Hindlimb muscle (tissue), 1 donor: Measurements from ENCODE around the gene PLAGL1. TPM values are rescaled to one million over a fixed set of nuclear protein-coding genes. Genes with fewer than 3 reads are reported as not detected.

Source experiments
- DNase-seq: peaks from one replicate; pipeline ENCODE4 v3.0.0-alpha.2; 2013
- polyA plus RNA-seq: library from polyadenylated mRNA; unstranded; fragments of 120-200 nt; gene quantifications from one replicate; pipeline ENCODE4 v1.2.1, GENCODE V29; 2013; ENCODE audit not compliant: insufficient read length

Gene PLAGL1
- polyA plus RNA-seq, 1 donor, result 285 TPM

GRCh38 chr6:143965503-143966171, 42.4 kb downstream of the PLAGL1 start:
- DNase-seq, result no peak

GRCh38 chr6:143964674-143965081, 43.4 kb downstream of the PLAGL1 start:
- no peak for DNase-seq

GRCh38 chr6:143963158-143963919, 44.7 kb downstream of the PLAGL1 start:
- DNase-seq, result no peak

- DNase-seq, result peak; percentile 68
These were observed 45.9 kb downstream of the PLAGL1 start for GRCh38 chr6:143961886-143962878.

GRCh38 chr6:143961066-143961465, 47.0 kb downstream of the PLAGL1 start:
- DNase-seq, result no peak

- DNase-seq, result no peak
These were observed 48.1 kb downstream of the PLAGL1 start for GRCh38 chr6:143959927-143960326.

GRCh38 chr6:143958839-143959399, 49.1 kb downstream of the PLAGL1 start:
- no peak for DNase-seq

- DNase-seq, result no peak
These were observed 50.3 kb downstream of the PLAGL1 start for GRCh38 chr6:143957679-143958274.

- no peak for DNase-seq
These were observed 52.1 kb downstream of the PLAGL1 start for GRCh38 chr6:143955971-143956370.

GRCh38 chr6:143953922-143954321, 54.1 kb downstream of the PLAGL1 start:
- DNase-seq, result no peak

GRCh38 chr6:143952947-143953701, 54.9 kb downstream of the PLAGL1 start:
- DNase-seq, result no peak

GRCh38 chr6:143952060-143952778, 55.8 kb downstream of the PLAGL1 start:
- no peak for DNase-seq

- DNase-seq, result no peak
These were observed 57.2 kb downstream of the PLAGL1 start for GRCh38 chr6:143950875-143951274.

GRCh38 chr6:143949962-143950361, 58.1 kb downstream of the PLAGL1 start:
- DNase-seq, result no peak

- no peak for DNase-seq
These were observed 58.5 kb downstream of the PLAGL1 start for GRCh38 chr6:143949535-143949934.

GRCh38 chr6:143948208-143948607, 59.9 kb downstream of the PLAGL1 start:
- DNase-seq, result no peak

- no peak for DNase-seq
These were observed 66.0 kb downstream of the PLAGL1 start for GRCh38 chr6:143941852-143942627.

GRCh38 chr6:143940011-143940597, 68.0 kb downstream of the PLAGL1 start:
- DNase-seq, result no peak

- DNase-seq, result no peak
These were observed 68.7 kb downstream of the PLAGL1 start for GRCh38 chr6:143939364-143939763.

- DNase-seq, result no peak
These were observed 70.4 kb downstream of the PLAGL1 start for GRCh38 chr6:143937668-143937970.
